Mucosa of descending colon (tissue), 3 donors: ENCODE results near the gene JADE1. TPM values are rescaled to one million over a fixed set of nuclear protein-coding genes. Genes with fewer than 3 reads are reported as not detected.

ENCODE experiments used
- ATAC-seq: fragments of 200-7000 bp; cut with Tn5 transposase; one replicate; pipeline ENCODE4 v1.9.1; 2020; ENCODE audit warnings: mild to moderate bottlenecking, moderate library complexity
- DNase-seq, 3 donors: peaks; one replicate each; pipeline ENCODE4 v3.0.0-alpha.2; 2020
- H3K36me3 ChIP-seq: fragments of 200-600 bp; one replicate; pipeline ENCODE4 v1.8.0; 2021; ENCODE audit warnings: low read depth, mild to moderate bottlenecking
- H3K4me1 ChIP-seq: fragments of 200-600 bp; one replicate; pipeline ENCODE4 v1.8.0; 2021; ENCODE audit warnings: low read depth, mild to moderate bottlenecking
- H3K4me3 ChIP-seq: fragments of 200-600 bp; one replicate; pipeline ENCODE4 v1.8.0; 2021; ENCODE audit warnings: mild to moderate bottlenecking
- H3K9me3 ChIP-seq: fragments of 200-600 bp; one replicate; pipeline ENCODE4 v1.8.0; 2021; ENCODE audit warnings: mild to moderate bottlenecking
- CTCF ChIP-seq: fragments of 200-600 bp; IDR thresholded peaks from one replicate; pipeline ENCODE4 v1.8.0; 2022; ENCODE audit warnings: antibody characterized with exemption, mild to moderate bottlenecking
- intact Hi-C, 2 donors: fragments of 100-400 bp; cut with DNase I in 1 of 2; cut with micrococcal nuclease in 1 of 2; formaldehyde crosslinking; loops; one replicate each; pipeline versions ENCODE4 v1.11.0 to v1.11.1; 2022; cut with DNase I, micrococcal nuclease
- total RNA-seq, 3 donors: library from RNA; stranded (reverse); fragmentation: NEBNext Ultra II Directional in 2 of 3; extraction: Animal tissue kit (Norgen Biotek cat#: 25700) in 2 of 3; gene quantifications; one replicate each; pipeline versions ENCODE4 v1.2.1 to v1.2.4, GENCODE V29; 2021 to 2023
- donor health status: DM: no; HTN: no; CAD: no; lungs with moderate emphysema.
- donor health status: DM: no; HTN: no; CAD: no.
- donor health status: DM: no; HTN: yes; CAD: no.

The JADE1 gene
- total RNA-seq, 3 donors from 2014 or later = 8.5 to 30.9 (median 10.8) TPM

- peak; percentile 81 to 91 (median 90) for DNase-seq
- H3K4me1 ChIP-seq = no peaks in the 10 kb centered on the region
- intact Hi-C loops = loop anchor here in 1 of 2 donors (10.0 kb wide), 1 partner anchor 237 kb away; no protein-coding TSS in a partner anchor
- no peaks in the 10 kb centered on the region for H3K9me3 ChIP-seq
- H3K36me3 ChIP-seq = no peaks in the 10 kb centered on the region
- H3K4me3 ChIP-seq = peak overlapping the region; percentile 57
- peak; percentile 66 for ATAC-seq
- TF ChIP-seq CTCF = no peak
These were observed 2.3 kb downstream of the JADE1 start for GRCh38 chr4:128811571-128812441.

- Histone ChIP-seq H3K36me3 (no peaks in the 10 kb centered on the region), H3K4me3 (peak overlapping the region; percentile 57), H3K4me1 (no peaks in the 10 kb centered on the region), H3K9me3 (no peaks in the 10 kb centered on the region)
- DNase-seq (peak in 2 of 3 donors; percentile 63 to 66), ATAC-seq (no peak)
- no peak for TF ChIP-seq CTCF
- intact Hi-C loops = loop anchor here in 1 of 2 donors (10.0 kb wide), 1 partner anchor 238 kb away; no protein-coding TSS in a partner anchor
These were observed 3.1 kb downstream of the JADE1 start for GRCh38 chr4:128812442-128813235.

GRCh38 chr4:128813965-128814364 lies 4.5 kb downstream of the JADE1 start:
- H3K4me1 ChIP-seq = no peaks in the 10 kb centered on the region
- TF ChIP-seq CTCF = no peak
- H3K36me3 ChIP-seq = no peaks in the 10 kb centered on the region
- ATAC-seq (no peak), DNase-seq (no peak)
- no peak overlapping the region for H3K4me3 ChIP-seq
- intact Hi-C loops = loop anchor here in 1 of 2 donors (10.0 kb wide), 1 partner anchor 239 kb away; no protein-coding TSS in a partner anchor
- H3K9me3 ChIP-seq = no peaks in the 10 kb centered on the region

- Histone ChIP-seq H3K4me3 (no peak overlapping the region), H3K4me1 (no peaks in the 10 kb centered on the region), H3K36me3 (no peaks in the 10 kb centered on the region), H3K9me3 (no peaks in the 10 kb centered on the region)
- no peak for DNase-seq
- no peak for TF ChIP-seq CTCF
- intact Hi-C loops = loop anchor here in 1 of 2 donors (10.0 kb wide), 1 partner anchor 244 kb away; no protein-coding TSS in a partner anchor
- ATAC-seq = no peak
These were observed 8.9 kb downstream of the JADE1 start for GRCh38 chr4:128818442-128818841.

GRCh38 chr4:128819082-128819742 lies 9.7 kb downstream of the JADE1 start:
- Histone ChIP-seq H3K9me3 (no peaks in the 10 kb centered on the region), H3K36me3 (no peaks in the 10 kb centered on the region), H3K4me3 (no peak overlapping the region), H3K4me1 (no peaks in the 10 kb centered on the region)
- no peak for TF ChIP-seq CTCF
- DNase-seq = no peak
- no peak for ATAC-seq
- intact Hi-C loops = loop anchor here in 1 of 2 donors (10.0 kb wide), 1 partner anchor 244 kb away; no protein-coding TSS in a partner anchor
